ENCODE measurements around the gene TBPL1.

- TF ChIP-seq SIN3A (IDR thresholded peaks at IDR 0.05; ENCODE audit: borderline replicate concordance, insufficient read depth, low read depth, low read length) (no peak), REST (IDR thresholded peaks at IDR 0.05; ENCODE audit: insufficient read depth in 1 of 2, low read depth in 2 of 2, low read length in 1 of 2) (no peak), CTCF (IDR thresholded peaks at IDR 0.05) (no peak), POLR2AphosphoS5 (IDR thresholded peaks at IDR 0.05; ENCODE audit: low read depth, low read length) (no peak), TCF7L2 (IDR thresholded peaks at IDR 0.05; ENCODE audit: low read depth, low read length) (no peak)
Observed at GRCh38 chr6:134034961-134035822, 82.2 kb downstream of the TBPL1 start.
